AG10803 (cell line): ENCODE data around the gene CNTNAP4.

ENCODE experiments used
- DNase-seq: peaks from one replicate; pipeline ENCODE4 v3.0.0; 2010; ENCODE audit warnings: low read depth
- H3K4me3 ChIP-seq: 2 replicates; pipeline ENCODE4 v1.5.1; 2011; ENCODE audit warnings: mild to moderate bottlenecking, low read length, control low read depth
- CTCF ChIP-seq: conservative IDR thresholded peaks from 2 replicates; pipeline ENCODE4 v1.5.1; 2011; ENCODE audit warnings: mild to moderate bottlenecking, low read length, control low read depth, inconsistent platforms

Gene CNTNAP4

GRCh38 chr16:76490036-76490639, 212.9 kb downstream of the CNTNAP4 start:
- no peak overlapping the region for H3K4me3 ChIP-seq
- no peak for DNase-seq
- no peak for TF ChIP-seq CTCF

GRCh38 chr16:76500006-76500405, 222.8 kb downstream of the CNTNAP4 start:
- DNase-seq: no peak
- no peak overlapping the region for H3K4me3 ChIP-seq
- TF ChIP-seq CTCF: no peak

GRCh38 chr16:76502063-76502462, 224.9 kb downstream of the CNTNAP4 start:
- TF ChIP-seq CTCF: no peak
- DNase-seq: no peak
- H3K4me3 ChIP-seq: no peak overlapping the region

- DNase-seq: no peak
- no peak for TF ChIP-seq CTCF
- no peak overlapping the region for H3K4me3 ChIP-seq
Observed at GRCh38 chr16:76502555-76502954, 225.4 kb downstream of the CNTNAP4 start.

- DNase-seq: no peak
- H3K4me3 ChIP-seq: no peak overlapping the region
- TF ChIP-seq CTCF: no peak
Observed at GRCh38 chr16:76503091-76503490, 225.9 kb downstream of the CNTNAP4 start.

- TF ChIP-seq CTCF: no peak
- DNase-seq: no peak
- no peak overlapping the region for H3K4me3 ChIP-seq
Observed at GRCh38 chr16:76511203-76511602, 234.0 kb downstream of the CNTNAP4 start.

GRCh38 chr16:76518781-76519180, 241.6 kb downstream of the CNTNAP4 start:
- H3K4me3 ChIP-seq: no peak overlapping the region
- no peak for TF ChIP-seq CTCF
- no peak for DNase-seq
